ENCODE results near the gene LRP8.
"Not testable (repeated sequence)": the region's sequence is repeated elsewhere in the genome, so short reads cannot be mapped to it uniquely, and the experiment has no call there.

LRP8 gene

DNA sequence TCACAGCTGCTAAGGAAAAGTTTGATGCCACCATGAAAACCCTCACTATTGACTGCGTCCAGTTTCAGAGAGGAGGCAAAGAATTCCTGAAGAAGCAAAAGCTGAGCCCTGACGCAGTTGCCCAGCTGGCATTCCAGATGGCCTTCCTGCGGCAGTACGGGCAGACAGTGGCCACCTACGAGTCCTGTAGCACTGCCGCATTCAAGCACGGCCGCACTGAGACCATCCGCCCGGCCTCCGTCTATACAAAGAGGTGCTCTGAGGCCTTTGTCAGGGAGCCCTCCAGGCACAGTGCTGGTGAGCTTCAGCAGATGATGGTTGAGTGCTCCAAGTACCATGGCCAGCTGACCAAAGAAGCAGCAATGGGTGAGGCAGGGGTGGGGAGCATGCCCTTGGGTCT, 116.9 kb downstream of the LRP8 start:
- H3K4me3 ChIP-seq (IDR thresholded peaks at IDR 0.05; ENCODE audit: insufficient read depth, low read depth, low read length) = no peak overlapping the region
- H3K4me2 ChIP-seq = no peak overlapping the region
- H2AFZ ChIP-seq (ENCODE audit: low read depth) = no peak overlapping the region
- no peak for TF ChIP-seq CTCF (conservative IDR thresholded peaks at IDR 0.05; ENCODE audit: low read depth, low read length)
- H4K20me1 ChIP-seq (ENCODE audit: insufficient read depth) = no peaks in the 10 kb centered on the region
- H3K27ac ChIP-seq = no peak overlapping the region
- no peak overlapping the region for H3K9ac ChIP-seq
- no peaks in the 10 kb centered on the region for H3K4me1 ChIP-seq (ENCODE audit: low read depth, poor library complexity, severe bottlenecking)
- H3K79me2 ChIP-seq (ENCODE audit: insufficient read depth, low read depth) = no peaks in the 10 kb centered on the region
- no peaks in the 10 kb centered on the region; the same call in 1 of the 2 replicates for H3K36me3 ChIP-seq (ENCODE audit: insufficient read depth)
- no peaks in the 10 kb centered on the region for H3K27me3 ChIP-seq (ENCODE audit: insufficient read depth, low read depth)

- Histone ChIP-seq H3K4me3 (IDR thresholded peaks at IDR 0.05; ENCODE audit: insufficient read depth, low read depth, low read length) (no peak overlapping the region), H3K27ac (no peak overlapping the region), H3K36me3 (ENCODE audit: insufficient read depth) (no peaks in the 10 kb centered on the region; the same call in 1 of the 2 replicates), H3K9ac (no peak overlapping the region), H3K4me1 (ENCODE audit: low read depth, poor library complexity, severe bottlenecking) (no peaks in the 10 kb centered on the region), H3K4me2 (no peak overlapping the region), H3K79me2 (ENCODE audit: insufficient read depth, low read depth) (no peaks in the 10 kb centered on the region), H3K27me3 (ENCODE audit: insufficient read depth, low read depth) (no peaks in the 10 kb centered on the region), H2AFZ (ENCODE audit: low read depth) (no peak overlapping the region), H4K20me1 (ENCODE audit: insufficient read depth) (no peaks in the 10 kb centered on the region)
- TF ChIP-seq CTCF (conservative IDR thresholded peaks at IDR 0.05; ENCODE audit: low read depth, low read length) = no peak
Observed at GRCh38 chr1:53210352-53210751, 117.5 kb downstream of the LRP8 start.

GRCh38 chr1:53207726-53208125, 120.1 kb downstream of the LRP8 start:
- Histone ChIP-seq H3K4me2 (no peak overlapping the region), H3K27me3 (ENCODE audit: insufficient read depth, low read depth) (no peaks in the 10 kb centered on the region), H3K4me1 (ENCODE audit: low read depth, poor library complexity, severe bottlenecking) (no peaks in the 10 kb centered on the region), H3K36me3 (ENCODE audit: insufficient read depth) (no peaks in the 10 kb centered on the region; the same call in 1 of the 2 replicates), H3K27ac (no peak overlapping the region), H3K79me2 (ENCODE audit: insufficient read depth, low read depth) (no peaks in the 10 kb centered on the region), H2AFZ (ENCODE audit: low read depth) (no peak overlapping the region), H4K20me1 (ENCODE audit: insufficient read depth) (no peaks in the 10 kb centered on the region), H3K9ac (no peak overlapping the region), H3K4me3 (IDR thresholded peaks at IDR 0.05; ENCODE audit: insufficient read depth, low read depth, low read length) (no peak overlapping the region)
- no peak for TF ChIP-seq CTCF (conservative IDR thresholded peaks at IDR 0.05; ENCODE audit: low read depth, low read length)

GRCh38 chr1:53206735-53207379, 121.0 kb downstream of the LRP8 start:
- Histone ChIP-seq H3K27me3 (ENCODE audit: insufficient read depth, low read depth) (no peaks in the 10 kb centered on the region), H3K27ac (no peak overlapping the region), H3K79me2 (ENCODE audit: insufficient read depth, low read depth) (no peaks in the 10 kb centered on the region), H3K4me3 (IDR thresholded peaks at IDR 0.05; ENCODE audit: insufficient read depth, low read depth, low read length) (no peak overlapping the region), H2AFZ (ENCODE audit: low read depth) (no peak overlapping the region), H3K4me1 (ENCODE audit: low read depth, poor library complexity, severe bottlenecking) (no peaks in the 10 kb centered on the region), H4K20me1 (ENCODE audit: insufficient read depth) (no peaks in the 10 kb centered on the region), H3K9ac (no peak overlapping the region), H3K4me2 (no peak overlapping the region), H3K36me3 (ENCODE audit: insufficient read depth) (no peaks in the 10 kb centered on the region; the same call in 1 of the 2 replicates)
- no peak for TF ChIP-seq CTCF (conservative IDR thresholded peaks at IDR 0.05; ENCODE audit: low read depth, low read length)

GRCh38 chr1:53206083-53206685, 121.7 kb downstream of the LRP8 start:
- H3K79me2 ChIP-seq (ENCODE audit: insufficient read depth, low read depth); H3K27me3 ChIP-seq (ENCODE audit: insufficient read depth, low read depth); H3K4me3 ChIP-seq (IDR thresholded peaks at IDR 0.05; ENCODE audit: insufficient read depth, low read depth, low read length); H3K4me1 ChIP-seq (ENCODE audit: low read depth, poor library complexity, severe bottlenecking); H4K20me1 ChIP-seq (ENCODE audit: insufficient read depth); H3K36me3 ChIP-seq (ENCODE audit: insufficient read depth); H2AFZ ChIP-seq (ENCODE audit: low read depth); H3K9ac ChIP-seq; H3K4me2 ChIP-seq; H3K27ac ChIP-seq: not testable (repeated sequence)

DNA sequence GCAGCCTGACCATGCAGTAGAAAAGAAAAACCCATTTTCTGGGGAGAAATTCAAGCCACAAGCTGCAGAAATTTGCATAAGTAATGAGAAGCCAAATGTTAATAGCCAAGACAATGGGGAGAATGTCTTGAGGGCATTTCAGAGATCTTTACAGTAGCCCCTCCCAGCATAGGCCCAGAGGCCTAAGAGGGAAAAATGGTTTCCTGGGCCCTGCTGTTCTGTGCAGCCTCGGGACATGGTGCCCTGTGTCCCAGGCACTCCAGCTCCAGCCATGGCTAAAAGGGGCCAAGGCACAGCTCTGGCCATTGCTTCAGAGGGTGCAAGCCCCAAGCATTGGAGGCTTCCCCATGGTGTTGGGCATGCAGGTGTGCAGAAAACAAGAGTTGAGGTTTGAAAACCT, 122.4 kb downstream of the LRP8 start:
- H3K4me3 ChIP-seq (IDR thresholded peaks at IDR 0.05; ENCODE audit: insufficient read depth, low read depth, low read length); H4K20me1 ChIP-seq (ENCODE audit: insufficient read depth); H3K4me1 ChIP-seq (ENCODE audit: low read depth, poor library complexity, severe bottlenecking); H3K27me3 ChIP-seq (ENCODE audit: insufficient read depth, low read depth); H3K9ac ChIP-seq; H3K79me2 ChIP-seq (ENCODE audit: insufficient read depth, low read depth); H3K4me2 ChIP-seq; H3K27ac ChIP-seq; H3K36me3 ChIP-seq (ENCODE audit: insufficient read depth); H2AFZ ChIP-seq (ENCODE audit: low read depth): not testable (repeated sequence)

Data from KMS-11 (cell line).